ENCODE measurements around the gene CPPED1. TPM values are rescaled to one million over a fixed set of nuclear protein-coding genes. Genes with fewer than 3 reads are reported as not detected.

Gene CPPED1
- total and polyA plus RNA-seq, 8 donors, result 8.0 to 178 (median 13.1) TPM

DNA sequence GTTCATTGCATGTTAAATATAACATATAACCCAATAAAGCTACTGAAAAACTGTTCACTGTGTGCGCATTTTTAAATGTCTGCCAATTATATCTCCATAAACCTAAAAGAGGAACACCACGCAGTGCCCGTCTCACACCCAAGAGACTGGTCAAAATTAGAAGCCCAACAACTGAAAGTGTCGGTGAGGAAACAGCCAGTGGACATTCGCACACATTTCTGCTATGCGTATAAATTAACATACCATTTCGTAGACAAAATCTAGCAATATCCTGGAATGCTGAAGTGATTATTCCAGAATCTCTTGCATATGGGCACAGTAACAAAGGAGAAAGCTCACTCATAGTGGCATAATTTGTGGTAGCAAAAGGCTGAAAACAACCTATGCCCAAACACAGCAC lies 55.9 kb downstream of the CPPED1 start:
- WGBS, 5 donors, result 92 to 97% (median 97%) methylated on average over 7 of the region's 7 CpGs
- Histone ChIP-seq H3K4me3 (no peak overlapping the region), H3K9me3 (peaks cover 0 to 8% (median 4%) of the 10 kb centered on the region in 4 donors), H3K27me3 (no peaks in the 10 kb centered on the region), H3K27ac (no peak overlapping the region), H3K36me3 (peaks cover 0 to 11% (median 0%) of the 10 kb centered on the region in 4 donors), H3K4me1 (peaks cover 0 to 6% (median 0%) of the 10 kb centered on the region in 4 donors)
- DNase-seq, result no peak
- no peak for TF ChIP-seq EP300 (IDR thresholded peaks at IDR 0.05)
- TF ChIP-seq POLR2AphosphoS5 (IDR thresholded peaks at IDR 0.05), result no peak
- TF ChIP-seq, protein P1, sequence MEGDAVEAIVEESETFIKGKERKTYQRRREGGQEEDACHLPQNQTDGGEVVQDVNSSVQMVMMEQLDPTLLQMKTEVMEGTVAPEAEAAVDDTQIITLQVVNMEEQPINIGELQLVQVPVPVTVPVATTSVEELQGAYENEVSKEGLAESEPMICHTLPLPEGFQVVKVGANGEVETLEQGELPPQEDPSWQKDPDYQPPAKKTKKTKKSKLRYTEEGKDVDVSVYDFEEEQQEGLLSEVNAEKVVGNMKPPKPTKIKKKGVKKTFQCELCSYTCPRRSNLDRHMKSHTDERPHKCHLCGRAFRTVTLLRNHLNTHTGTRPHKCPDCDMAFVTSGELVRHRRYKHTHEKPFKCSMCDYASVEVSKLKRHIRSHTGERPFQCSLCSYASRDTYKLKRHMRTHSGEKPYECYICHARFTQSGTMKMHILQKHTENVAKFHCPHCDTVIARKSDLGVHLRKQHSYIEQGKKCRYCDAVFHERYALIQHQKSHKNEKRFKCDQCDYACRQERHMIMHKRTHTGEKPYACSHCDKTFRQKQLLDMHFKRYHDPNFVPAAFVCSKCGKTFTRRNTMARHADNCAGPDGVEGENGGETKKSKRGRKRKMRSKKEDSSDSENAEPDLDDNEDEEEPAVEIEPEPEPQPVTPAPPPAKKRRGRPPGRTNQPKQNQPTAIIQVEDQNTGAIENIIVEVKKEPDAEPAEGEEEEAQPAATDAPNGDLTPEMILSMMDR (IDR thresholded peaks at IDR 0.05), result no peak
- TF ChIP-seq POLR2A (IDR thresholded peaks at IDR 0.05), result no peak
- intact Hi-C loops (cut with DNase I; ENCODE audit: low total_unique reads), result no loop called here

DNA sequence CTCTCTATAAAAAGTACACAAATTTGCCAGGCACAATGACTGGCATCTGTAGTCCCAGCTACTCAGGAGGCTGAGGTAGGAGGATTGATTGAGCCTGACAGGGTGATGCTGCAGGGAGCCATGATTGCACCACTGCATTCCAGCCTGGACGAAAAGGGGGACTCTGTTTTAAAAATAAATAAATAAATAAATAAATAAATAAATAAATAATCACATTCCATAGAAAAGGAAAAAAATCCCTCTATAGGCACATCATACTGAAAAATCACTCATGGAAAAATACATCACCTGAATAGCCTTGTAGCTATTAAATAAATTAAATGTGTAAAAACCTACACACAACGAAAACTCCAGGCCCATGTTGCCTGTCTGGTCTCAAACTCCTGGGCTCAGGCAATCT lies 56.4 kb downstream of the CPPED1 start:
- H3K9me3 ChIP-seq, result peaks cover 0 to 8% (median 4%) of the 10 kb centered on the region in 4 donors
- no peaks in the 10 kb centered on the region for H3K27me3 ChIP-seq
- no peak overlapping the region for H3K4me3 ChIP-seq
- 90 to 95% (median 93%) methylated on average over 2 of the region's 2 CpGs for WGBS, 5 donors
- DNase-seq, result no peak
- no peak overlapping the region for H3K27ac ChIP-seq
- intact Hi-C loops (cut with DNase I; ENCODE audit: low total_unique reads), result no loop called here
- H3K36me3 ChIP-seq, result peaks cover 0 to 11% (median 0%) of the 10 kb centered on the region in 4 donors
- TF ChIP-seq, protein P1 (IDR thresholded peaks at IDR 0.05), result no peak
- TF ChIP-seq POLR2AphosphoS5 (IDR thresholded peaks at IDR 0.05), result no peak
- H3K4me1 ChIP-seq, result peaks cover 0 to 6% (median 0%) of the 10 kb centered on the region in 4 donors

DNA sequence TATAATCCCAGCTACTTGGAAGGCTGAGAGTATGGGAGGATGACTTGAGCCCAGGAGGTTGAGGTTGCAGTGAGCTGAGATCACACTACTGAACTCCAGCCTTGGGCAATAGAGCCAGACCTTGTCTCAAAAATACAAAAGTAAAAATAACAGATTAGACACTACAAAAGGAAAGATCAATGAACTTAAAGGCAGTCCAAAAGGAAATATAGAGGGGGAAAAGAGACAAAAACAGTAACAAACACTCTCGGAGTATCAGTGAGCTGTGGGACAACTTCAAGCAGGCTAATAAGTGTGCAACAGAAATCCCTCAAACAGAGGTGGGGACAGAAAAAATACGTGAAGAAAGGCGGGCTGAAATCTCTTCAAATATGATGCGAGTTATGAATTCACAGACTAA lies 58.8 kb downstream of the CPPED1 start:
- no peak for TF ChIP-seq POLR2A (IDR thresholded peaks at IDR 0.05)
- no peak for TF ChIP-seq EP300 (IDR thresholded peaks at IDR 0.05)
- TF ChIP-seq, protein P1 (IDR thresholded peaks at IDR 0.05), result no peak
- TF ChIP-seq POLR2AphosphoS5 (IDR thresholded peaks at IDR 0.05), result no peak
- no peak for DNase-seq
- intact Hi-C loops (cut with DNase I; ENCODE audit: low total_unique reads), result no loop called here
- WGBS, 5 donors, result 96 to 99% (median 97%) methylated on average over 4 of the region's 4 CpGs
- Histone ChIP-seq H3K4me1 (no peaks in the 10 kb centered on the region), H3K4me3 (no peak overlapping the region), H3K27ac (no peak overlapping the region), H3K36me3 (peaks cover 0 to 27% (median 12%) of the 10 kb centered on the region in 4 donors), H3K9me3 (peaks cover 0 to 8% (median 4%) of the 10 kb centered on the region in 4 donors), H3K27me3 (no peaks in the 10 kb centered on the region)

DNA sequence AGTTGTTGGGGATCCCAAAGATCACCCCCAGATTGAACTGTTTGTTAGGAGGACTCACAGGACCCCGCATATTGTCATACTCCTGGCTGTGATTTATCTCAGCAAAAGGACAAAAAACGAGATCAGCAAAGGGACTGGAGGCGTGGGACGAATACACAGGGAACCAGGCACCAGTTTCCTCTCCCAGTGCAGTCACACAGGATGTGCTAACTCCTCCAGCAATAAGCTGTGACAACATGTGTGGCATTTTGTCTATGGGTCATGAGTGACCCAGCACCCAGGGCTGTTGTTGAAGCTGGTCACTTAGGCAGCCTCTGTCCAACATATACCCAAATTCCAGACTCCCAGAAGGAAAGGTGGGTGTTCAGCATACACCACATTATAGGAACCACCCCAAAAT lies 60.9 kb downstream of the CPPED1 start:
- Histone ChIP-seq H3K9me3 (peaks cover 0 to 8% (median 5%) of the 10 kb centered on the region in 4 donors), H3K36me3 (peaks cover 0 to 45% (median 20%) of the 10 kb centered on the region in 4 donors), H3K27ac (no peak overlapping the region), H3K27me3 (no peaks in the 10 kb centered on the region), H3K4me3 (no peak overlapping the region), H3K4me1 (no peaks in the 10 kb centered on the region)
- intact Hi-C loops (cut with DNase I; ENCODE audit: low total_unique reads), result no loop called here
- WGBS, 5 donors, result 64 to 92% (median 76%) methylated on average over 4 of the region's 4 CpGs
- TF ChIP-seq, protein P1 (IDR thresholded peaks at IDR 0.05), result no peak
- no peak for TF ChIP-seq EP300 (IDR thresholded peaks at IDR 0.05)
- no peak for TF ChIP-seq POLR2AphosphoS5 (IDR thresholded peaks at IDR 0.05)
- TF ChIP-seq POLR2A (IDR thresholded peaks at IDR 0.05), result no peak
- DNase-seq, result no peak

Data from stomach (tissue), 9 donors.